Transverse colon (tissue), 4 donors: ENCODE data around the gene N4BP2.

Experiments
- CTCF ChIP-seq, 5 experiments: fragments of 200-600 bp in 3 of 5; fragments of 450-650 bp in 2 of 5; sonication (generic) in 3 of 5; IDR thresholded peaks; 1 replicate in 2 of 5; 2 replicates in 3 of 5; pipeline ENCODE4 v1.5.1; 2016 to 2017; ENCODE audit warnings: antibody characterized with exemption in 5 of 5, inconsistent platforms in 3 of 5, mild to moderate bottlenecking in 2 of 5, moderate library complexity in 1 of 5
- POLR2AphosphoS5 ChIP-seq, 3 donors: sonication (generic); formaldehyde crosslinking; IDR thresholded peaks; one replicate each; pipeline ENCODE4 v1.6.1; 2016; ENCODE audit warnings: antibody characterized with exemption in 3 of 3

GRCh38 chr4:40206426-40206825 lies 149.8 kb downstream of the N4BP2 start:
- TF ChIP-seq POLR2AphosphoS5 (IDR thresholded peaks at IDR 0.05) (no peak), CTCF (IDR thresholded peaks at IDR 0.05) (no peak)
